Naive B cell (primary cell): ENCODE results near the gene HK1. TPM values are rescaled to one million over a fixed set of nuclear protein-coding genes. Genes with fewer than 3 reads are reported as not detected.

Experiments used
- ATAC-seq, 2 donors: fragments of 150-1000 bp; cut with Tn5 transposase; 2 replicates each; pipeline ENCODE4 v1.10.0; 2021; ENCODE audit warnings: low read depth in 2 of 2, mild to moderate bottlenecking in 2 of 2, moderate library complexity in 2 of 2
- DNase-seq: peaks from one replicate; pipeline ENCODE4 v3.0.0; 2022
- H3K27ac Mint-ChIP-seq, 6 donors: one replicate each; pipeline ENCODE4 v1.8.0; 2020 to 2022; ENCODE audit warnings: mild to moderate bottlenecking in 6 of 6, mixed read lengths in 6 of 6, moderate library complexity in 5 of 6, inconsistent platforms in 2 of 6
- H3K27me3 Mint-ChIP-seq, 3 donors: one replicate each; pipeline ENCODE4 v1.8.0; 2021 to 2022; ENCODE audit warnings: mixed read lengths in 3 of 3, mild to moderate bottlenecking in 1 of 3
- H3K36me3 Mint-ChIP-seq, 2 donors: one replicate each; pipeline ENCODE4 v1.8.0; 2020 to 2022; ENCODE audit warnings: mixed read lengths in 2 of 2, inconsistent platforms in 1 of 2, mild to moderate bottlenecking in 1 of 2
- H3K4me1 Mint-ChIP-seq, 3 donors: one replicate each; pipeline ENCODE4 v1.8.0; 2020 to 2022; ENCODE audit warnings: mixed read lengths in 3 of 3, inconsistent platforms in 1 of 3, mild to moderate bottlenecking in 1 of 3, moderate library complexity in 1 of 3
- H3K4me3 Mint-ChIP-seq, 8 donors: one replicate each; pipeline ENCODE4 v1.8.0; 2020 to 2022; ENCODE audit warnings: mild to moderate bottlenecking in 8 of 8, mixed read lengths in 8 of 8, moderate library complexity in 8 of 8, inconsistent platforms in 2 of 8
- H3K9me3 Mint-ChIP-seq, 7 donors: one replicate each; pipeline ENCODE4 v1.8.0; 2020 to 2022; ENCODE audit warnings: mixed read lengths in 7 of 7, mild to moderate bottlenecking in 5 of 7, inconsistent platforms in 2 of 7, moderate library complexity in 1 of 7
- polyA plus RNA-seq, 6 donors: library from polyadenylated mRNA; unstranded; fragments of 300-500 nt; fragmentation: Illumina TruSeq; gene quantifications; one replicate each; pipeline ENCODE4 v1.2.3, GENCODE V29; 2021; ENCODE audit warnings: low read depth in 6 of 6

Gene HK1
- polyA plus RNA-seq, 6 donors from 2014 or later, result 45.7 to 71.0 (median 59.3) TPM

DNA sequence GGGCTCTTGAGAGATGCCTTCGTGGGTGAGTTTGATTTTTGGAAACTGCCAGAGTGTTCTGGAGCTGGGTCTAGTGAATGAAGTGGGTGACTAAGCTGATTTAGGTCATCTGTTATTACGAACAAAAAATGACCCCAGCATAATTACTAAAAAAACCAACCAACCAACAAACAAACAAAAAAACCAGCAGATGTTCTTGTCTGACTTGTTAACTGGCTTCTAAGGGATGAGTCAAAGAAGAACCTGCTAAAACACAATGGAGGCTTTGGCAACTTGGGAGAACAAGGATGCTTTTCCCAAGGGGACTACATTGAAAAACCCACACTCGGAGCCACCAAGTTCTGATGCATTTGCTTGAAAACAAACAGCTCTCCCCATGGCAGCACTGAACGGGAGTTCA is 126.9 kb downstream of the HK1 start:
- ATAC-seq (no peak), DNase-seq (no peak)
- peaks cover 0 to 2% (median 0%) of the 10 kb centered on the region in 7 donors for H3K9me3 Mint-ChIP-seq
- peaks cover 9 to 12% of the 10 kb centered on the region in 2 donors for H3K36me3 Mint-ChIP-seq
- H3K4me3 Mint-ChIP-seq, result peak overlapping the region in 1 of 8 donors; percentile 29
- peaks cover 0 to 3% (median 0%) of the 10 kb centered on the region in 3 donors for H3K27me3 Mint-ChIP-seq
- peaks cover 12 to 28% (median 23%) of the 10 kb centered on the region in 3 donors for H3K4me1 Mint-ChIP-seq
- no peak overlapping the region for H3K27ac Mint-ChIP-seq

DNA sequence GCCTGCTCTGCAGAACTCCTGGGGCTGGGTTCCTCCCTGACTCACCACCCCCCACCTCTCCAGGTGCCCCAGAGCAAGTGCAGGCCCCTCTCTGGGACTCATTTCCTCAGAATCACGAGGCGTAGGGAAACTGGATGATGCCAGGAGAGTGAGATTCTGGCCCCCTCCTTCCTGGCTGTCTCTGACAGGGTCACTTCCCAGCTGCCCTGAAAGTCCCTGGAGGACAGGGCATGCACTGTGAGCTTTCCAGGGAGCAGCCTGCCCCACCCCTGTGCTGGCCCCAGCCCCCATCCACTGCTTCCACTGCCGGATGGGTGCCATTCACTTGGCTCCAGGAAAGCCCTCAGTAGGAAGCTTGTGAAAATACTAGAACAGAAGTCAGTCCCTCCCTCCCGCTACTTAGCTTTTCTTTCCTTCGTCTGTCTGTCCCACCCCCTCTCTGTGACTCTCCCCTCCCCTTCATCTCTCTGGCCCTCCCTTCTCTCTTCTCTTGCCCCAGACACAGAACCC is 128.1 kb downstream of the HK1 start:
- peak overlapping the region in 3 of 6 donors; percentile 73 to 86 (median 73) for H3K27ac Mint-ChIP-seq
- H3K36me3 Mint-ChIP-seq, result peaks cover under 1 to 2% of the 10 kb centered on the region in 2 donors
- DNase-seq (no peak), ATAC-seq (no peak)
- H3K4me3 Mint-ChIP-seq, result no peak overlapping the region
- peaks cover 0 to 3% (median 0%) of the 10 kb centered on the region in 3 donors for H3K27me3 Mint-ChIP-seq
- peaks cover 0 to 4% (median 0%) of the 10 kb centered on the region in 7 donors for H3K9me3 Mint-ChIP-seq
- H3K4me1 Mint-ChIP-seq, result peaks cover 18 to 38% (median 32%) of the 10 kb centered on the region in 3 donors

DNA sequence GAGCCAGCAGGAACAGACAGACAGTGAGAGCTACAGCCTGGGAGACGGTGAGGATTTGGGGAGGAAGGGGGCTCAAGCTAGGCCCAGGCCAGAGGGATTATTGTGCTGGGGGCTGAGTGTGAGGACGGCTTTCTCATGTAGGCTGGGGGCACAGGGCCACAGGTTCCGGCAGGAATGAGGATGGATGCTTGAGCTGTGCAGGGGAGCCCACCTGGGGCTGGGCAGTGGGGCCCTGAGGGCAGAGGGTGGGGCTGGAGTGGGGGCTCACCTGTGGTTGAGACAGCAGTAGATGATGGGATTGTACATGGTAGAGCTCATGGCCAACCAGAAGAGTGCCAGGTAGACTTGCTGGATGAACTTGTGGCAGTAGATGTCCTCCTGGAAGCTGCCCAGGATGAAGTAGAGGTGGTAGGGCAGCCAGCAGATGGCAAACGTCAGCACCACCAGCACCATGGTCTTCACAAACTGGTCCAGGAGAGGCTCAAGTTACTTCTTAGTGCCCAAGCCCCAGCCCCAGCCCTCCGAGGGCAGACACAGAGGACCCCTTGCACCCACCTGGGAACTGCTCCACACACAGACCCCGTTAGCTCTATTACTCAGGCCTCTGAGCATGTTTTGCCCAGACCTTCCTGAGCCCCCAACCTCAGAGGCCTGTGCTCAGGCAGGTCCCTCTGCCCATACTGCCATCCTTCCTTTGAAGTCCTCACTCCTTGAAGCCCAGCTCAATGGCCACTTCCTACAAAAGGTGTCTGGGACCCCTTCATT is 128.7 kb downstream of the HK1 start:
- Mint-ChIP-seq H3K9me3 (peaks cover 0 to 4% (median 0%) of the 10 kb centered on the region in 7 donors), H3K36me3 (no peaks in the 10 kb centered on the region), H3K4me1 (peaks cover 18 to 42% (median 32%) of the 10 kb centered on the region in 3 donors), H3K27me3 (peaks cover 0 to 3% (median 0%) of the 10 kb centered on the region in 3 donors), H3K4me3 (no peak overlapping the region), H3K27ac (peak overlapping the region; percentile 24 to 91 (median 86))
- DNase-seq, result no peak
- no peak for ATAC-seq

DNA sequence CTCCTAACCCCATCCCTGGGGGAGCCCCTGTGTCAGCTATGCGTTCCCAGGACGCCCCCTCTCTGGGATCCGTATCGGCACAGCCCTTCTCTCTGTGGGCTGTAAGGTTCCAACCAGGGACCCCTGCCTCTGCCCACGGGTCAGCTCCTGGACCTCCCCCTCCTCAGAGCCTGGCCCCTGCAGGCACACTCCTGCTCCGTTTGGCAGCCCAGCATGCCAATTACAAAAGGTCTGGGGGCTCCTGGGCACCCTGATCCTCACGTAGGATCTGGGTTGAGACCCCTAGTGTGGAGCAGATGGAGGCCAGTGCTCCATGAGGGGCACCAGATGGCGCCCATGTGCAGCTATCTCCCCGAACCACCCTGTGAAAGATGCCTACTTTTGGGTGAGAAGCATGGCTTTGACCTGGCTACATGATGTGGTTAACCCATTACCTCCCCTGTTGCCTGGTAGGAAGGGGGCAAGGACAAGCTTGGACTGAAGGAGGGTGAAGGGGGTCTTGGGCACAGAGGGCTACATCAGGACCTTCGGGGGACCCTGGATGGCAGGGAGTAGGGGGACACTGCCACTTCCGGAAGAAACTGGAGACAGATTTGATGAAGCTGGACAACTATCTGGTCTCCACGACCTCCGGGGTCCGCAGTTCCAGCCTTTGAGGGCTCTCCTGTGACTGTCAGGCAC is 129.5 kb downstream of the HK1 start:
- Mint-ChIP-seq H3K9me3 (peaks cover 0 to 4% (median 0%) of the 10 kb centered on the region in 7 donors), H3K4me3 (peak overlapping the region in 6 of 8 donors; percentile 59 to 84 (median 78)), H3K4me1 (peaks cover 18 to 42% (median 32%) of the 10 kb centered on the region in 3 donors), H3K27ac (peak overlapping the region in 3 of 6 donors; percentile 67 to 89 (median 88)), H3K27me3 (peaks cover 0 to 3% (median 0%) of the 10 kb centered on the region in 3 donors), H3K36me3 (no peaks in the 10 kb centered on the region)
- DNase-seq (peak; percentile 19), ATAC-seq (no peak)

DNA sequence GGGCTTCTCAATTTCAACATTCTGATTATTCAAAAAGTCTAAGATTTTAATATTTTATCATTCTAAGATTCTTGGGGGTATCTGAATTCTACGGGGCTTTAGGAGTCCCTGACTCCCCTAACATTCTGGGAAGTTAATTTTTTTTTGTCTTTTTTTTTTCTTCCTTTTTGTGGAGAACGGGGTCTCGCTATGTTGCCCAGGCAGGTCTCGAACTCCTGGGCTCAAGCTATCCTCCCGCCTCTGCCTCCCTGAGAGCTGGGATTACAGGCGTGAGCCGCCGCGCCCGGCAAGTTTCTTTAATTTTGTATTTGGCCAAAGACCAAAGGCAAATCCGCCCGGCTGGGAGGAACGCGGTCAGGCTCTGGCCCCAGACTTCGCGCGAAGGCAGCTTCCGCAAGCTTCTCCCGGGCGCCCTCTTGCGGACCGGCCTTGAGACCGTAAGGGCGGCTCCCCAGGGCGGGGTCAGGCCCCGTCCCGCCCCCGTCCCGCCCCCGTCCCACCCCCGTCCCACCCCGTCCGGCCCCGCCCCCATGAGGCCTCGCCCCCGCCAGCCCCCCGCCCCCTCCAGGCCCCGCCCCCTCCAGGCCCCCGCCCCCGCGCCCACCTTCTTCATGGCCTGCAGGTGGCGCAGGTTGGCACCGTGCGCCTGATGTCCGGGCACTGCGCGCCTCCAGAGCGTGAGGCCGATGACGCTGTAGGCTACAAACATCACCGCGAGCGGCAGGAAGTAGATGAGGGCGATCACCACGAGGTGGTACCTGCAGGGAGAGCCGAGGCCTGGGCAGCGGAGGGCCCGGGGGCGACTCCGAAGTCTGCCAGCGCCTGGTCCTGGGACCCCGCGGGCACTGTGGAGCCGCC is 130.3 kb downstream of the HK1 start:
- Mint-ChIP-seq H3K9me3 (peaks cover 0 to 4% (median 0%) of the 10 kb centered on the region in 7 donors), H3K4me1 (peaks cover 18 to 48% (median 37%) of the 10 kb centered on the region in 3 donors), H3K36me3 (no peaks in the 10 kb centered on the region), H3K27me3 (peaks cover 0 to 7% (median 6%) of the 10 kb centered on the region in 3 donors), H3K27ac (peak overlapping the region; percentile 89 to 98 (median 96)), H3K4me3 (peak overlapping the region; percentile 65 to 85 (median 82))
- ATAC-seq (peak; percentile 82 to 84), DNase-seq (peak; percentile 87)

DNA sequence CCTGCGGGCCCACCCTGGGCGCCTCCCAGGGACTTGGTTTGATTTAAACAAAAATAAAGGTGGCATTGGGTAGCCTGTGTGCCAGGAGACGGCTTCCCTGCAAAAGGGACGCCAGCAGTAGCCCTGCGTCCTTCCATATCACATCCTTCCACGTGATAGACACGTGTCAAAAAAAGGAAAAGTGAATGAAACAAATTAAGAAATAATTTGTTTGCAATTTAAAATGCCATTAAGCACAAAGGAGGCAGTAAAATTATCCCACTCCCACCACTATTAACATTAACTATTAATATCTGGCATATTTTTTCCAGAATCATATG is 130.8 kb downstream of the HK1 start:
- Mint-ChIP-seq H3K27ac (peak overlapping the region; percentile 89 to 98 (median 96)), H3K4me3 (peak overlapping the region in 6 of 8 donors; percentile 43 to 80 (median 76)), H3K27me3 (peaks cover 0 to 7% (median 7%) of the 10 kb centered on the region in 3 donors), H3K4me1 (peaks cover 18 to 48% (median 37%) of the 10 kb centered on the region in 3 donors), H3K36me3 (no peaks in the 10 kb centered on the region), H3K9me3 (peaks cover 0 to 4% (median 0%) of the 10 kb centered on the region in 7 donors)
- ATAC-seq (no peak), DNase-seq (no peak)

DNA sequence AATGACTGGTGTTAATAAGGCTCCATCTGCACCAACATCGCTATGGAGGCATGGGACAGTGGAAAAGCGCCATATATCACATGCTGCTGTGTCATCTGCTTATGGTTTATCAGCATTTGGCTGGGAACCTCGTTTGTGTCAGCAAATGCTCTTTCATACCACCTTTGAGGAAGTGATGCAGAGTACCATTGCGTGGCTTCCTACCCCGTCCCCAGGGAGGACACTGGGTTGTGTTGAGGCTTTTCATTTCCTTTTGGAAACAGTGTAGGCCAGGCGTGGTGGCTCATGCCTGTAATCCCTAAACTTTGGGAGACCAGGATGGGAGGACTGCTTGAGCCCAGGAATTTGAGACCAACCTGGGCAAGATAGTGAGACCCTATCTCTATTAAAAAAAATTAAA is 131.7 kb downstream of the HK1 start:
- Mint-ChIP-seq H3K27me3 (peaks cover 7 to 13% (median 11%) of the 10 kb centered on the region in 3 donors), H3K27ac (peak overlapping the region; percentile 7 to 98 (median 91)), H3K4me3 (peak overlapping the region in 5 of 8 donors; percentile 9 to 55 (median 29)), H3K9me3 (peaks cover 0 to 4% (median 0%) of the 10 kb centered on the region in 7 donors), H3K36me3 (no peaks in the 10 kb centered on the region), H3K4me1 (peaks cover 18 to 48% (median 37%) of the 10 kb centered on the region in 3 donors)
- ATAC-seq, result peak; percentile 70
- peak; percentile 83 for DNase-seq

DNA sequence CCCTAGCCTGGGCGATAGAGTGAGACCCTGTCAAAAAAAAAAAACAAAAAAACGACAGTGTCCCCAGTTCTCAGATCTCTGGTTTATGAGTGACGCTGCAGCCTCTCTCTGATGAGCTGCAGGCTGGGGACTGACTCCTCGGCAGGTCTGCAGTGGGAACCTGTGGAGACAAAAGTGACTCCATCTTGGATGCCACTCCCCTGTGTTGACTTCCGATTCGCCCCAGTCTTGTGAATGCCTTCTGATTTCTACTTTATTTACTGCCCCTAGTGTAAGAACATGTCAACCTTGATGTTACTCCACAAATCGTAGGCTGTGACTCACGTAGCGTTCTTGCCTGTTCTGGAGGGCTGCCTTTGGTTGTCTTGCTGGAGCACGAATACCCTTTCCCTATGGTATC is 132.2 kb downstream of the HK1 start:
- Mint-ChIP-seq H3K9me3 (peaks cover 0 to 4% (median 0%) of the 10 kb centered on the region in 7 donors), H3K36me3 (no peaks in the 10 kb centered on the region), H3K27me3 (peaks cover 12 to 18% (median 13%) of the 10 kb centered on the region in 3 donors), H3K27ac (peak overlapping the region in 5 of 6 donors; percentile 84 to 95 (median 93)), H3K4me1 (peaks cover 18 to 48% (median 37%) of the 10 kb centered on the region in 3 donors), H3K4me3 (peak overlapping the region in 3 of 8 donors; percentile 25 to 49 (median 41))
- no peak for ATAC-seq
- DNase-seq, result no peak

DNA sequence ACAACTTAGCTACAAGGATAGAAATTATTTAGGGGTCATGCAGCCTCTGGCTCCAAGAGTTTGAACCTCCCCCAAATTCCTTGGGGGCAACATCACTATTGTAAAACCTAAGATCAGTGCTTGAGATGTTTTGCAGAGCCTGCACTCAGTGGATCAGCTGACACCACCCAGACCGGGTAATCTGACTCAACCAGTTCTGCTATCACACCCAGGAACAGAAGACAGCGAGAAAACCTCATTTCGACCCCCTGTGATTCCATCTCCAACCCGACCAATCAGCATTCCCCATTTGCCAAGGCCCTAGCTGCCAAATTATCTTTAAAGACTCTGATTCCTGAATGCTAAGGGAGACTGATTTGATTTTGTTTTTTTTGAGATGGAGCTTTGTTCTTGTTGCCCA is 133.2 kb downstream of the HK1 start:
- H3K4me3 Mint-ChIP-seq, result no peak overlapping the region

DNA sequence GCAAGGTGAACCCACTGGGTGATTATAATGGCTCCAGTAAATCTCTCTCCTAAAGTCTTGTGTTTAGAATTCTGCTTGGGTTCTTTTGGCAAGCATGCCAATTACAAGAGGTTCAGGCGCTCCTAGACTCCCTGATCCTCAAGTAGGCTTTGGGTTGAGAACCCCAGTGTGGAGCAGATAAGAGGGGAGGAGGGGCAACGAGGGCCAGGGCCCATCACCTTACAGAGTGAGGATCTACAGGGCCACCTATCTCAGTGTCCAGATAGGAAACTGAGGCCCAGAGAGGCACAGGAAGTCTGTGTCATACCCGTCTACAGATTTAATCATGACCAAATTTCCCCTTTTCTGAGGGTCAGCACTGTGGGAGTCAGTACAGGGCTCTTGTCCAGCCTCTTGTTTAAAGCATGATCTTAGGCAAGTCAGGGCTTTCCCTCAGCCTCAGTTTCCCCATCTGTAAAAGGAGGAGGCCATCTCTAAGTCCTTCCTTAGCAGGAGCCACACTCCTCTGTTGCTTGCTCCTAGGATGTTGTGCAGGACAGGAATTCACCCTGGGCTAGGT is 134.0 kb downstream of the HK1 start:
- DNase-seq (no peak), ATAC-seq (no peak)
- peaks cover 18 to 44% (median 37%) of the 10 kb centered on the region in 3 donors for H3K4me1 Mint-ChIP-seq
- no peak overlapping the region for H3K27ac Mint-ChIP-seq
- no peaks in the 10 kb centered on the region for H3K36me3 Mint-ChIP-seq
- H3K27me3 Mint-ChIP-seq, result peaks cover 19 to 30% (median 19%) of the 10 kb centered on the region in 3 donors
- H3K9me3 Mint-ChIP-seq, result peaks cover 0 to 4% (median 0%) of the 10 kb centered on the region in 7 donors
- no peak overlapping the region for H3K4me3 Mint-ChIP-seq

More for the DNA sequence above, 133.2 kb downstream of the HK1 start:
- ATAC-seq (no peak), DNase-seq (no peak)
- Mint-ChIP-seq H3K27me3 (peaks cover 18 to 28% (median 19%) of the 10 kb centered on the region in 3 donors), H3K9me3 (peaks cover 0 to 4% (median 0%) of the 10 kb centered on the region in 7 donors), H3K27ac (peak overlapping the region in 5 of 6 donors; percentile 47 to 95 (median 89)), H3K36me3 (no peaks in the 10 kb centered on the region), H3K4me1 (peaks cover 18 to 47% (median 37%) of the 10 kb centered on the region in 3 donors)

DNA sequence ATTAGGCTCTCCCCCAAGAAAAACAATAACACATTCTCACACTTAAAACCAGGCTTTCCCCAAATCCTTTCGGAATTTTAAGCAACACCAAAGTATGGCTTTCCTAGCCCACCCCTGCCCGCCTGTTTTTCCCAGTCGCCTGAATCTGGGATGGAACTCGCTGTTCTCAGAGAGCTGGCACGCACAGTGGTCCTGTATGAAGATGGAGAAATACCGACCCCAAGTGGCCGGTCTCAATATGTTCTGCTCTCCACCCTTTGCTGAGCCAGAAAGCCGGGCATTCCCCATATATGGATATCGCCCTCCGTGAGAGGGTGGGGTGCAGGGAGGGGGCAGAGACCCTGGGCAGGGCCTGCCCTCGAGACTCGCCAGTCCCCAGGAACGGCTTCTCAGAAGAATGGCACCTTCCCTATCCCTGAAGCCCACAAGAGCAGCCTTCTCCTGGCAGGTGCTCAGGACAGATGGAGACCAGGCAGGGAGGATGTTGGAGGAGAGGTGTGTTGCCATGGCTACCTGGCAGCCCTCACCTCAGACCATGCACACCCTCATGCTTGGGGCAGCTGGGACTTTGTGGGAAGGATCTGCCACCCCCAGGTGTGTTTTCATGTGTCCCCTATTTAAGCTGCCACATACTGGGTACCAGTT is 135.0 kb downstream of the HK1 start:
- ATAC-seq (peak in 1 of 2 donors; percentile 11), DNase-seq (peak; percentile 44)
- Mint-ChIP-seq H3K36me3 (no peaks in the 10 kb centered on the region), H3K9me3 (peaks cover 0 to 4% (median 0%) of the 10 kb centered on the region in 7 donors), H3K4me1 (peaks cover 14 to 33% (median 29%) of the 10 kb centered on the region in 3 donors), H3K27ac (peak overlapping the region in 2 of 6 donors; percentile 59 to 80), H3K27me3 (peaks cover 19 to 30% (median 19%) of the 10 kb centered on the region in 3 donors), H3K4me3 (no peak overlapping the region)
